A673 (cell line): ENCODE measurements around the gene AKNA.

Experiments used
- CTCF ChIP-seq: fragments of 300-800, 200-600 bp; sonication (generic); conservative IDR thresholded peaks from 2 replicates; pipeline ENCODE4 v1.5.1; 2017; ENCODE audit warnings: low read depth, mild to moderate bottlenecking, antibody characterized with exemption, low read length, moderate library complexity, mixed read lengths
- EZH2 ChIP-seq: fragments of 200-600 bp; sonication (generic); IDR thresholded peaks from 2 replicates; pipeline ENCODE4 v1.6.1; 2017; ENCODE audit warnings: borderline replicate concordance, low read depth, mild to moderate bottlenecking, mixed read lengths, antibody characterized with exemption, low read length; ENCODE audit not compliant: poor library complexity, severe bottlenecking

GRCh38 chr9:114388764-114389375, 1.1 kb upstream of the AKNA start:
- TF ChIP-seq CTCF (no peak), EZH2 (no peak)
